Small intestine (tissue), 4 donors: ENCODE data around the gene PPP4R2. TPM values are rescaled to one million over a fixed set of nuclear protein-coding genes. Genes with fewer than 3 reads are reported as not detected.

Experiments used
- polyA plus RNA-seq, 4 donors: library from polyadenylated mRNA; stranded (reverse) in 3 of 4; unstranded in 1 of 4; fragments of 200-250 nt in 3 of 4; fragments of 120-200 nt in 1 of 4; gene quantifications; one replicate each; pipeline versions ENCODE4 v1.2.1 to v1.2.3, GENCODE V29; 2013
- donor health status: healthy with polysubstance abuse.
- donor health status: Bipolar disorder and iron deficiency.
- donor health status: healthy.

Gene PPP4R2
- polyA plus RNA-seq, 4 donors, result 18.8 to 67.6 (median 24.1) TPM

Other genes starting within 250 kb of the PPP4R2 start
- 10 to 100 TPM in 1 of 4 donors, 1 to 10 TPM in 3; 8.3 to 16.9 (median 9.3) TPM for gene SHQ1, start 148.4 kb upstream of the PPP4R2 start, polyA plus RNA-seq
- 1 to 10 TPM in 1 of 4 donors, under 1 TPM in 2, not detected in 1; 0.48 to 3.2 (median 0.54) TPM for gene GXYLT2, start 108.8 kb upstream of the PPP4R2 start, polyA plus RNA-seq
- gene EBLN2, start 64.8 kb downstream of the PPP4R2 start, polyA plus RNA-seq, result 1 to 10 TPM in 1 of 4 donors, under 1 TPM in 1, not detected in 2; 0.43 to 6.0 TPM